ENCODE data around the gene PALLD. TPM values are rescaled to one million over a fixed set of nuclear protein-coding genes. Genes with fewer than 3 reads are reported as not detected.
"Not testable (repeated sequence)": the region's sequence is repeated elsewhere in the genome, so short reads cannot be mapped to it uniquely, and the experiment has no call there.

PALLD gene
- total RNA-seq, 1 donor from 2014 or later, result 45.6 TPM

DNA sequence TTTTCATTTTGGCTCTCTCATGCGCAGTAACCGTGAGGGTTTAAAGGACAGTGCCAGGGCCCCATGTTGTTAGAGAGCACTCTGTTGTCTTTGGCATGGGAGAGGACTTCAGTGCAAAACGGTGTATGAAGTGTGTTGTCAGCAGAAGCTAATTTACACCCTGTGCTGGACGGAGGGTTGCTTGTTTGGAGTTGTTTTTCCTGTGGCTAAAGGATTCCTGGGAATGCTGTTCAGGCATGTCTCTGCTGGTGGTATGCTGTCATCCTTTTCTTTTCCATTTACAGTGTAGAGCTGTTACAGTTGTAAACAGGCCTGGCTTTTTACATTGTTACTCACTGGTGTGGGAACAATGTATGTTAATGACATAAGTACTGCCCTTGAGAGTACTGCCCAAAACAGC is 306.9 kb downstream of the PALLD start:
- TF ChIP-seq, protein P1, sequence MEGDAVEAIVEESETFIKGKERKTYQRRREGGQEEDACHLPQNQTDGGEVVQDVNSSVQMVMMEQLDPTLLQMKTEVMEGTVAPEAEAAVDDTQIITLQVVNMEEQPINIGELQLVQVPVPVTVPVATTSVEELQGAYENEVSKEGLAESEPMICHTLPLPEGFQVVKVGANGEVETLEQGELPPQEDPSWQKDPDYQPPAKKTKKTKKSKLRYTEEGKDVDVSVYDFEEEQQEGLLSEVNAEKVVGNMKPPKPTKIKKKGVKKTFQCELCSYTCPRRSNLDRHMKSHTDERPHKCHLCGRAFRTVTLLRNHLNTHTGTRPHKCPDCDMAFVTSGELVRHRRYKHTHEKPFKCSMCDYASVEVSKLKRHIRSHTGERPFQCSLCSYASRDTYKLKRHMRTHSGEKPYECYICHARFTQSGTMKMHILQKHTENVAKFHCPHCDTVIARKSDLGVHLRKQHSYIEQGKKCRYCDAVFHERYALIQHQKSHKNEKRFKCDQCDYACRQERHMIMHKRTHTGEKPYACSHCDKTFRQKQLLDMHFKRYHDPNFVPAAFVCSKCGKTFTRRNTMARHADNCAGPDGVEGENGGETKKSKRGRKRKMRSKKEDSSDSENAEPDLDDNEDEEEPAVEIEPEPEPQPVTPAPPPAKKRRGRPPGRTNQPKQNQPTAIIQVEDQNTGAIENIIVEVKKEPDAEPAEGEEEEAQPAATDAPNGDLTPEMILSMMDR (conservative IDR thresholded peaks at IDR 0.05; ENCODE audit: low read depth, low read length), result no peak
- H3K4me3 ChIP-seq (ENCODE audit: low read depth, low read length), result no peak overlapping the region
- DNase-seq (ENCODE audit: low read depth), result no peak

DNA sequence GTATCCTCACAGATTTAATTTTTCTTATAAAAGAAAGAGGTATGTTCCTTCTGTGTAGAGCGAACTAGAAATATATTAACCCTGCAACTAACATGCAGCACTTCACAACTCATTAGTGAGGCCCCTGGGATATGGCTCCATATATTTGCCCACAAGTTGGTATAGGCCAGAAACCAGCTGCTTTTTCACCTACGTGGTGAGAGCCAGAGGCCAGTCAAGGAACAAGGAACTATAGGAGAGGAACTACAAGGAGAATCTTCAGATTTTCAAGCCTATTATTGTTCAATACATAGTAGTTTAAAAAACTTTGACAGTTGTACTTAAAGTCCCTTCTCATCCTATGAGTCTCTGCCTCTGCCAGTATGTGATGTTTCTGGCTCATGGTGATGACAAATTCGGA is 307.3 kb downstream of the PALLD start:
- TF ChIP-seq, protein P1 (conservative IDR thresholded peaks at IDR 0.05; ENCODE audit: low read depth, low read length), result no peak
- DNase-seq (ENCODE audit: low read depth), result no peak
- no peak overlapping the region for H3K4me3 ChIP-seq (ENCODE audit: low read depth, low read length)

DNA sequence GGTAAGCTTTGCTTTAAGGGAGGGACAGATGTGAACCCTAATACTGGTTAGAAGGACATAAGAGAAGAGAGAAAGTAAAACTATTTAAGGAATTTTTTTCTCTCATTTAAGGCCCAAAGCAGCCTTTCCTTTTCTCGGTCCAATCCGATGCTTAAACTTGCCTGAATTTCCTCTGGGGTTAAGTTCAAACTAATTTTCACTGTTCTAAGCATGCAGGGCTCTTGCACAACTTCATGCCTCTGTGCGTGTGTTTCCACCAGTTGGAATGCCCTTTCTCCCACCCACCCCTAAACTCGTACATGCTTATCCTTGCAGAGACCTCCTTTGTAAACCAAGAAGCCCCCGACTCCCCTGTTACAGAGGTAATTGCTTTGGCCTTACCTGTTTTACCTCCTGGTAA is 308.5 kb downstream of the PALLD start:
- DNase-seq (ENCODE audit: low read depth), result no peak
- TF ChIP-seq, protein P1 (conservative IDR thresholded peaks at IDR 0.05; ENCODE audit: low read depth, low read length), result no peak
- H3K4me3 ChIP-seq (ENCODE audit: low read depth, low read length), result no peak overlapping the region

DNA sequence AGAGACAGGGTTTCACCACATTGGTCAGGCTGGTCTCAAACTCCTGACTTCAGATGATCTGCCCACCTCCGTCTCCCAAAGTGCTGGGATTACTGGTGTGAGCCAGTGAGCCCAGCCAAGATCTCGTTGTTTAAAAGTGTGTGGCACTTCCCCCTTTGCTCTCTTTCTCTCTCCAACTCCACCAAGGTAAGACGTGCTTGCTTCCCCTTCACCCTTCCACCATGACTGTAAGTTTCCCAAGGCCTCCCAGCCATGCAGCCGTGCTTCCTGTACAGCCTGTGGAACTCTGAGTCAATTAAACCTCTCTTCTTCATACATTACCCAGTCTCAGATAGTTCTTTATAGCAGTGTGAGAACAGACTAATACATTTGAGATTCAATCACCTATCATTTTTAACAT is 309.4 kb downstream of the PALLD start:
- not testable (repeated sequence) for DNase-seq (ENCODE audit: low read depth); H3K4me3 ChIP-seq (ENCODE audit: low read depth, low read length)

DNA sequence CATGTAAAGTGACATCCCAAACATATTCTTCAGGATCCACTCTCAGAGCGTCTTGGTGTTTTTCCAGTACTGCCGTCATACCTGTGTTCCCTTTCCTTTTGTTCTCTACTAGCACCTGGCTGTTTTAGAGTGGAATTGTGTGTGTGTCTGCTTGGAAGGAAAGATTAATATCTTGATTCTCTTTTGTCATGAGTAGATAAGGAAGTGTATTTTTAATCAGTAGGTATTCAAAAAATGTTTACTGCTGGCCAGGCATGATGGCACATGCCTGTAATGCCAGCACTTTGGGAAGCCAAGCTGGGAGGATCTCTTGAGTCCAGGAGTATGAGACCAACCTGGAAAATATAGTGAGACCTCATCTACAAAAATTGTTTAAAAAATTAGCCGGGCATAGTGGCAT is 314.4 kb downstream of the PALLD start:
- TF ChIP-seq, protein P1 (conservative IDR thresholded peaks at IDR 0.05; ENCODE audit: low read depth, low read length), result no peak
- H3K4me3 ChIP-seq (ENCODE audit: low read depth, low read length), result no peak overlapping the region
- no peak for DNase-seq (ENCODE audit: low read depth)

DNA sequence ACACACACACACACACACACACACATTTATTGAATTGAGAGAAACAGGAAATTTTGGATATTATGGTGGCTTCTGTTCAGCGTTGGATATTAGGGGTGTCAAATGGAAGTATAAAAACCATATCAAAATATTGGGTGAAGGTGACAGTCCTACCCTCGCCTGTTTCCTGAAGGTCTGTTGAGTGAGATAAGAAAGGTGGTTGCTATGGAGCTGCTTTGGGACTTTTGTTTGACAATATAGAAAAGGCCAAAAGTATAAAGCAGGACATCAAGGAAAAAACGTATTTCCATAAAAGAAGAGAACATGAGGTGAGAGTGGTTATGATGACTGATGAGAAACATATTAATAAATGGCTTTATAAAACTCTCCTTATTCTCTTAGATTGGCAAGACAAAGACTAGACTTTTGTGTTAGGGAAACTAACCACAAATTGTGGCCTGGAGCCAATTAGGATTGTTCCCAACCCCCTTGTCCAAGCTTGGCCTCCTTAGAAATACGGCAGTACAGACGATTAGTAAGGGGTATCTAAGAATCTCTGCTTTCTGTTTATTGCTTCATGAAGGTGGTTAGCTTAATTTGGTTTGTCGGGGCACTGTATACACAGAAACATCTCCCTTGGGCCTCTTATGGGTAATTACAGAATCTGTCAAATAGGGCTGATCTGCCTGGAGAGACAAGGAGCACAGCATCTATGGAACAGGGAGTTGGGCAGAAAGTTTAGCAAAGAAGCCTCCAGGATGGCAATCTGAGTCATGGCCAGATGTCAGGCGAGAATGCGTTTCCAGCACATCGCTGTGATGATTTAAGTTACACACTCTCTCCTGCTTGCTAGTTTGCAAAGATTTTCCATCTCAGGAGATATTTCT is 315.2 kb downstream of the PALLD start:
- TF ChIP-seq, protein P1 (conservative IDR thresholded peaks at IDR 0.05; ENCODE audit: low read depth, low read length), result no peak
- DNase-seq (ENCODE audit: low read depth), result no peak
- H3K4me3 ChIP-seq (ENCODE audit: low read depth, low read length), result no peak overlapping the region

DNA sequence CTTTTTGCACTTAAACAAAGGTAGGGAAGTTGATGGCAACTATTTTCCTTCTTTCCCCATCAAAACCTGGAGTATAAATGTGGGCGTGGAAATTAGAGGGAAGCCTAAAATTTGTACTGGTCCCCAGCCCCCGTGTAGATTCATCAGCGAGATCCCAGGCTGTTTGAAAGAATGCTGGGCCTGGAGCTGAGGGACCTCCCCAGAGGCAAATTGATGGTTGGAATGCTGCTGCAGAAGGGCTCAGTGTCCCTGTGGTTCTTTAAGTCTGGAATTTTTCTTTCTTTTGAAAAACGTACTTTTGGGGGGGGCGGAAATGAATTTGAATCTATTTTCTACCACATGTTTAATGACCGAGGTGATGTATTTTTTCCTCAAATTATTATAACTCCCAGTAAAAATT is 316.0 kb downstream of the PALLD start:
- TF ChIP-seq, protein P1 (conservative IDR thresholded peaks at IDR 0.05; ENCODE audit: low read depth, low read length), result no peak
- no peak overlapping the region for H3K4me3 ChIP-seq (ENCODE audit: low read depth, low read length)
- DNase-seq (ENCODE audit: low read depth), result no peak

Data from epithelial cell of proximal tubule (primary cell).